ENCODE results near the gene ADGRV1.

The ADGRV1 gene

DNA sequence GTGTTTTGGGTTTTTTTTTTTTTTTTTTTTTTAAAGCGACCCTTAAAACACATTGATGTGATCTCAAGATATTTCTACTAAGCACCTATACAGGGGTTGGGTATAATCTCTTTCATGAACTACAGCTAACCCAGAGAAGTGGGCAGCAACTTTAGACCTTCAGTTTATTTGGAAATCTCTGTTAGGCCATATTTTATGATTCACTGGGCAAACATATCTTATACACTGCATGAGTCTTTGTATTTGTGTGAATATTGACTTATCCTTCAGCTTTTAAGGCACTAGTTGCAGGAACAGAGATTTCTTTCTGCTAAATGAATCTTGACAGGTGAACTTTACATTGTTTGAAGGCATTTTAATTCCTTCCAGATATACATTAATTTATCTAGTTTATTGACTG is 630.2 kb downstream of the ADGRV1 start:
- Histone ChIP-seq H3K27ac (ENCODE audit: low read length) (no peak overlapping the region), H3K9ac (ENCODE audit: low read depth, low read length) (no peak overlapping the region), H3K9me3 (ENCODE audit: insufficient read depth, low read length, severe bottlenecking) (no peaks in the 10 kb centered on the region), H3K79me2 (ENCODE audit: insufficient read depth, low read length) (no peaks in the 10 kb centered on the region), H3K4me3 (ENCODE audit: low read depth in 1 of 2, low read length in 2 of 2) (no peak overlapping the region), H2AFZ (ENCODE audit: low read depth, low read length) (no peak overlapping the region), H3K27me3 (ENCODE audit: insufficient read depth, low read length, poor library complexity) (peaks cover 12% of the 10 kb centered on the region), H3K4me2 (ENCODE audit: insufficient read depth, low read length) (no peak overlapping the region), H4K20me1 (ENCODE audit: insufficient read depth, low read length) (no peaks in the 10 kb centered on the region), H3K36me3 (ENCODE audit: insufficient read depth, low read length) (no peaks in the 10 kb centered on the region), H3K4me1 (ENCODE audit: insufficient read depth, low read length) (no peaks in the 10 kb centered on the region)
- no peak for ATAC-seq (ENCODE audit: insufficient read depth, low read depth)
- TF ChIP-seq, protein P1, sequence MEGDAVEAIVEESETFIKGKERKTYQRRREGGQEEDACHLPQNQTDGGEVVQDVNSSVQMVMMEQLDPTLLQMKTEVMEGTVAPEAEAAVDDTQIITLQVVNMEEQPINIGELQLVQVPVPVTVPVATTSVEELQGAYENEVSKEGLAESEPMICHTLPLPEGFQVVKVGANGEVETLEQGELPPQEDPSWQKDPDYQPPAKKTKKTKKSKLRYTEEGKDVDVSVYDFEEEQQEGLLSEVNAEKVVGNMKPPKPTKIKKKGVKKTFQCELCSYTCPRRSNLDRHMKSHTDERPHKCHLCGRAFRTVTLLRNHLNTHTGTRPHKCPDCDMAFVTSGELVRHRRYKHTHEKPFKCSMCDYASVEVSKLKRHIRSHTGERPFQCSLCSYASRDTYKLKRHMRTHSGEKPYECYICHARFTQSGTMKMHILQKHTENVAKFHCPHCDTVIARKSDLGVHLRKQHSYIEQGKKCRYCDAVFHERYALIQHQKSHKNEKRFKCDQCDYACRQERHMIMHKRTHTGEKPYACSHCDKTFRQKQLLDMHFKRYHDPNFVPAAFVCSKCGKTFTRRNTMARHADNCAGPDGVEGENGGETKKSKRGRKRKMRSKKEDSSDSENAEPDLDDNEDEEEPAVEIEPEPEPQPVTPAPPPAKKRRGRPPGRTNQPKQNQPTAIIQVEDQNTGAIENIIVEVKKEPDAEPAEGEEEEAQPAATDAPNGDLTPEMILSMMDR (IDR thresholded peaks at IDR 0.05; ENCODE audit: borderline replicate concordance, extremely low read depth, low read length, poor library complexity, severe bottlenecking): no peak
- no peak for TF ChIP-seq EZH2 (IDR thresholded peaks at IDR 0.05; ENCODE audit: borderline replicate concordance, low read depth, low read length, severe bottlenecking)
- DNase-seq: no peak

DNA sequence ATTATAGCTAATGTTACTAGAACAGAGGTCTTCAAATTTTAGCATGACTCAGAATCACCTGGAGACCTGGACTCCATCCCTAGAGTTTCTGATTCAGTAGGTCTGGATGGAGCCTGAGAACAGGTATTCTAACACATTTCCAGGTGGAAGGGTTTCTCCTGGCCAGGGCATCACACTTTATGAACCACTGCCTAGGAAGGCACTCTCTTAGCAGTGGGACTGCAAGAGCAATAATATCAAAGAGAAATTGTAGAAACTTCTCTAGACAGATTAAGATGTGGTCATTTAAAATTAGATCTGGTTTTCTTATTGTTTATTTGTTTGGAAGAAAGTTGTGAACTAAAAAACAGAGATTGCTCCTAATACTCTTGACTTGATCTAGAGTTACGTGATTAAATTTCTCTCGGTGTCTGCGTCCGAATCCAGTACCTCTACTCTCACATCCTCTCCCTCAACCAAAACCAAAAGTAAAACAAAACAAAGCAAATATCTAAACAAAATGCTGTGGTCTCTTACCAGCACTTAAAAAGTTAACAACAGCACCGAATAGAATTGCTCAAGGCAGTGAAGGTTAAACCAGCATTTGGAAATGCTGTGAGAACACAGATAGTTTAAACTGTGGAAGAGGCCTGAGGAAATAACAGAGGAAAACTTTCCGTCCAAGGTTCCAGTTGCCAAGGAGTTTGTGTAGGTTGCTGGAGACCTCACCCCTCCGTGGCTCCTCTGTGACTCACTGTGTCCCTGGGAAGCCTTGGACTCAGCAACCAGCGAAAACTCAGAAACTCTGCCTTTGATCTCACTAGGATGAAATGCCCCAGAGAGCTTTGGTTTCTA is 631.1 kb downstream of the ADGRV1 start:
- no peaks in the 10 kb centered on the region for H4K20me1 ChIP-seq (ENCODE audit: insufficient read depth, low read length)
- no peaks in the 10 kb centered on the region for H3K4me1 ChIP-seq (ENCODE audit: insufficient read depth, low read length)
- H2AFZ ChIP-seq (ENCODE audit: low read depth, low read length): no peak overlapping the region
- DNase-seq (no peak), ATAC-seq (ENCODE audit: insufficient read depth, low read depth) (no peak)
- H3K79me2 ChIP-seq (ENCODE audit: insufficient read depth, low read length): no peaks in the 10 kb centered on the region
- no peaks in the 10 kb centered on the region for H3K9me3 ChIP-seq (ENCODE audit: insufficient read depth, low read length, severe bottlenecking)
- no peak overlapping the region for H3K9ac ChIP-seq (ENCODE audit: low read depth, low read length)
- no peaks in the 10 kb centered on the region for H3K36me3 ChIP-seq (ENCODE audit: insufficient read depth, low read length)
- H3K27me3 ChIP-seq (ENCODE audit: insufficient read depth, low read length, poor library complexity): peaks cover 12% of the 10 kb centered on the region
- no peak overlapping the region for H3K27ac ChIP-seq (ENCODE audit: low read length)
- no peak overlapping the region for H3K4me3 ChIP-seq (ENCODE audit: low read depth in 1 of 2, low read length in 2 of 2)
- no peak for TF ChIP-seq EZH2 (IDR thresholded peaks at IDR 0.05; ENCODE audit: borderline replicate concordance, low read depth, low read length, severe bottlenecking)
- TF ChIP-seq, protein P1 (IDR thresholded peaks at IDR 0.05; ENCODE audit: borderline replicate concordance, extremely low read depth, low read length, poor library complexity, severe bottlenecking): no peak
- no peak overlapping the region for H3K4me2 ChIP-seq (ENCODE audit: insufficient read depth, low read length)

DNA sequence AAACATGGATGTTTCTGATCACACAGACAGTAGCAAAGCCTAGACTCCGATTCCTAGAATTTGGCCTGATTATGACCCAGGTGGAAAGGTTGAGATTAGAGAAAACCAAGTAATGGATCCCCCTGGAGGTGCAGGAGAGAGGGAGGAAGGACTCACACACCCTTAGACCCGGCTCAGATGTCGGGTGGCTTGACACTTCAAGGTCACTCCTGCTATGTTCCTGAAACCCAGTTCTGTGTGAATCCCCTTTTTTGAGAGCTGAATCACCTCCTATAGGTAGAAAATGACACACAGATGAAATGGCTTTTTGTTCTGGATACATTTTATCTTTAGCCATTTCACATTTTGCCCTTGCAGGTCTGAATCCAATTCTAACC is 631.7 kb downstream of the ADGRV1 start:
- Histone ChIP-seq H2AFZ (ENCODE audit: low read depth, low read length) (no peak overlapping the region), H3K27me3 (ENCODE audit: insufficient read depth, low read length, poor library complexity) (peaks cover 12% of the 10 kb centered on the region), H3K4me3 (ENCODE audit: low read depth in 1 of 2, low read length in 2 of 2) (no peak overlapping the region)

More for the DNA sequence above, 631.7 kb downstream of the ADGRV1 start:
- no peak for TF ChIP-seq EZH2 (IDR thresholded peaks at IDR 0.05; ENCODE audit: borderline replicate concordance, low read depth, low read length, severe bottlenecking)
- TF ChIP-seq, protein P1 (IDR thresholded peaks at IDR 0.05; ENCODE audit: borderline replicate concordance, extremely low read depth, low read length, poor library complexity, severe bottlenecking): no peak
- no peaks in the 10 kb centered on the region for H3K4me1 ChIP-seq (ENCODE audit: insufficient read depth, low read length)
- H3K9me3 ChIP-seq (ENCODE audit: insufficient read depth, low read length, severe bottlenecking): no peaks in the 10 kb centered on the region
- no peak overlapping the region for H3K9ac ChIP-seq (ENCODE audit: low read depth, low read length)
- H4K20me1 ChIP-seq (ENCODE audit: insufficient read depth, low read length): no peaks in the 10 kb centered on the region
- H3K4me2 ChIP-seq (ENCODE audit: insufficient read depth, low read length): no peak overlapping the region
- H3K79me2 ChIP-seq (ENCODE audit: insufficient read depth, low read length): no peaks in the 10 kb centered on the region
- ATAC-seq (ENCODE audit: insufficient read depth, low read depth): no peak
- H3K27ac ChIP-seq (ENCODE audit: low read length): no peak overlapping the region
- no peaks in the 10 kb centered on the region for H3K36me3 ChIP-seq (ENCODE audit: insufficient read depth, low read length)
- DNase-seq: no peak

All from DND-41 (cell line).